Peyer's patch (tissue), 4 donors: Measurements from ENCODE around the gene ERMP1.

Source experiments
- CTCF ChIP-seq, 6 experiments: fragments of 450-650 bp in 4 of 6; fragments of 200-600 bp in 2 of 6; sonication (generic) in 1 of 6; IDR thresholded peaks; one replicate each; pipeline ENCODE4 v1.5.1; 2017 to 2019; ENCODE audit warnings: antibody characterized with exemption in 6 of 6, mild to moderate bottlenecking in 3 of 6, moderate library complexity in 1 of 6
- POLR2A ChIP-seq, 2 donors: fragments of 450-650 bp; IDR thresholded peaks; one replicate each; pipeline ENCODE4 v1.5.1; 2017; ENCODE audit warnings: antibody characterized with exemption in 2 of 2, mild to moderate bottlenecking in 2 of 2, moderate library complexity in 2 of 2

GRCh38 chr9:5841771-5842573, 9.1 kb upstream of the ERMP1 start:
- no peak for TF ChIP-seq CTCF (IDR thresholded peaks at IDR 0.05)
- TF ChIP-seq POLR2A (IDR thresholded peaks at IDR 0.05): no peak
